Epithelial cell of proximal tubule (primary cell): ENCODE measurements around the gene BLTP3B. TPM values are rescaled to one million over a fixed set of nuclear protein-coding genes. Genes with fewer than 3 reads are reported as not detected.

Source experiments
- DNase-seq: peaks from one replicate; pipeline ENCODE4 v3.0.0-alpha.2; 2011; ENCODE audit warnings: low read depth
- H3K4me3 ChIP-seq: 2 replicates; pipeline ENCODE4 v1.5.1; 2011; ENCODE audit warnings: low read depth, mild to moderate bottlenecking, low read length
- CTCF ChIP-seq: conservative IDR thresholded peaks from 2 replicates; pipeline ENCODE4 v1.5.1; 2012; ENCODE audit warnings: low read depth, mild to moderate bottlenecking, low read length
- total RNA-seq: library from RNA; depleted of rRNA; stranded (reverse); fragments of >200 nt; gene quantifications from 2 replicates; pipeline ENCODE4 v1.2.3, GENCODE V29; 2015

The BLTP3B gene
- total RNA-seq, 1 donor from 2014 or later, result 10.0 TPM

GRCh38 chr12:100115291-100115690, 27.4 kb downstream of the BLTP3B start:
- H3K4me3 ChIP-seq, result no peak overlapping the region
- DNase-seq, result no peak
- no peak for TF ChIP-seq CTCF

GRCh38 chr12:100114574-100114973, 28.1 kb downstream of the BLTP3B start:
- H3K4me3 ChIP-seq, result no peak overlapping the region
- no peak for TF ChIP-seq CTCF
- no peak for DNase-seq

- TF ChIP-seq CTCF, result no peak
- no peak for DNase-seq
These were observed 32.4 kb downstream of the BLTP3B start for GRCh38 chr12:100110276-100110675.

GRCh38 chr12:100106861-100107260, 35.8 kb downstream of the BLTP3B start:
- DNase-seq, result no peak
- no peak overlapping the region for H3K4me3 ChIP-seq
- no peak for TF ChIP-seq CTCF

More at GRCh38 chr12:100110276-100110675, 32.4 kb downstream of the BLTP3B start:
- H3K4me3 ChIP-seq, result no peak overlapping the region

GRCh38 chr12:100105661-100106060, 37.0 kb downstream of the BLTP3B start:
- TF ChIP-seq CTCF, result no peak
- no peak for DNase-seq
- H3K4me3 ChIP-seq, result no peak overlapping the region

DNA sequence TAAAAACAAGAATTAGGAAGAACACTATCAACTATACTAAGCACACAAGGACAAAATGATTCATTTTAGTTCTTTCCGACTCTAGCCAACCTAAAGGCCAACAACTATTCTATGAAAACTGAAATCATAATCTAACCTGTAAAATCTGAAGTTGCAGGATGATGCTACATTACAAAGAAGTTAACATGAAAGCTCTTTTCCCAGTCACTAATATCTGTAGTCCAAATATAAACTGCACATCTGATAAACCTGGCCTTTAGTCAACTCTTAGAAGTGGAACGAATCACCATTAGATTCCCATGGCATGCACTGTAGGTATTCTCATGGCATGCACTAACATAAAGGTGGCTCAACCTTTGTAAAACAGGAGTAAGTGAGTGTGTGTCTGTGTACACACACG, 41.7 kb downstream of the BLTP3B start:
- H3K4me3 ChIP-seq, result no peak overlapping the region
- DNase-seq, result no peak
- no peak for TF ChIP-seq CTCF

Other genes starting within 250 kb of the BLTP3B start
- gene ANKS1B, start 157.9 kb downstream of the BLTP3B start, total RNA-seq, result 0.46 TPM in 1 of 2 replicates, not detected in the other
- gene ACTR6, start 57.9 kb upstream of the BLTP3B start, total RNA-seq, result 23.3 and 37.8 TPM in 2 replicates
- 1.0 and 3.4 TPM in 2 replicates for gene DEPDC4, start 124.2 kb upstream of the BLTP3B start, total RNA-seq
- 24.6 and 28.9 TPM in 2 replicates for gene SCYL2, start 124.3 kb upstream of the BLTP3B start, total RNA-seq
- not detected in 2 replicates for gene SLC17A8, start 214.2 kb upstream of the BLTP3B start, total RNA-seq